IMR-90 (cell line): ENCODE data around the gene MOB1A. TPM values are rescaled to one million over a fixed set of nuclear protein-coding genes. Genes with fewer than 3 reads are reported as not detected.

Source experiments
- ATAC-seq: fragments of 200-7000 bp; cut with Tn5 transposase; 2 replicates; pipeline ENCODE4 v1.9.1; 2020; ENCODE audit warnings: low read depth, mild to moderate bottlenecking, moderate library complexity
- BruUV-seq: library from RNA; stranded (reverse); fragments of 400-500 nt; replicated peaks from 2 replicates; lab custom pipeline; 2021; lab: Mats Ljungman, UMichigan
- CTCF ChIA-PET: fragments of 300-600 bp; formaldehyde crosslinking; extraction: SDS; loops from one replicate; lab custom pipeline; 2021; ENCODE audit warnings: antibody characterized with exemption; lab: Yijun Ruan, JAX
- POLR2A ChIA-PET: fragments of 300-600 bp; sonication (Branson Sonifier 250); formaldehyde crosslinking; loops from one replicate; lab custom pipeline; 2022; ENCODE audit warnings: antibody characterized with exemption; ENCODE audit not compliant: unreplicated experiment; lab: Charles Lee
- DNase-seq: peaks from one replicate; pipeline ENCODE4 v3.0.0; 2013
- H2AFZ ChIP-seq: replicated peaks from 2 replicates; pipeline ENCODE3; 2013; ENCODE audit warnings: low read length, mild to moderate bottlenecking; ENCODE audit not compliant: poor library complexity
- H2AK5ac ChIP-seq: 2 replicates; pipeline ENCODE4 v1.6.1; 2013; ENCODE audit warnings: low read depth, low read length, inconsistent platforms
- H2AK9ac ChIP-seq: replicated peaks from 2 replicates; pipeline ENCODE3; 2013; ENCODE audit warnings: mild to moderate bottlenecking, low read depth, low read length, moderate library complexity; ENCODE audit not compliant: poor library complexity
- H2BK120ac ChIP-seq: 2 replicates; pipeline ENCODE4 v1.6.1; 2013; ENCODE audit warnings: low read depth, low read length, inconsistent platforms
- H2BK15ac ChIP-seq: 3 replicates; pipeline ENCODE4 v1.6.1; 2013; ENCODE audit warnings: low read depth, low read length, inconsistent platforms
- H2BK20ac ChIP-seq: 2 replicates; pipeline ENCODE4 v1.6.1; 2013; ENCODE audit warnings: low read depth, mild to moderate bottlenecking, inconsistent platforms, low read length, moderate library complexity
- H2BK5ac ChIP-seq: 2 replicates; pipeline ENCODE4 v1.6.1; 2013; ENCODE audit warnings: mild to moderate bottlenecking, low read depth, low read length, inconsistent platforms; ENCODE audit not compliant: poor library complexity, severe bottlenecking
- H3K14ac ChIP-seq: replicated peaks from 2 replicates; pipeline ENCODE4 v1.6.1; 2013; ENCODE audit warnings: low read depth, low read length, inconsistent platforms
- H3K18ac ChIP-seq: 2 replicates; pipeline ENCODE4 v1.6.1; 2013; ENCODE audit warnings: low read depth, low read length, control low read depth
- H3K23ac ChIP-seq: 2 replicates; pipeline ENCODE4 v1.6.1; 2013; ENCODE audit warnings: low read depth, low read length, inconsistent platforms
- H3K27ac ChIP-seq: 2 replicates; pipeline ENCODE4 v1.5.1; 2013; ENCODE audit warnings: mild to moderate bottlenecking, control low read depth, low read length; ENCODE audit not compliant: insufficient read depth
- H3K27me3 ChIP-seq: 2 replicates; pipeline ENCODE4 v1.6.1; 2013; ENCODE audit warnings: low read length; ENCODE audit not compliant: control insufficient read depth, insufficient read depth
- H3K36me3 ChIP-seq: 2 replicates; pipeline ENCODE4 v1.6.1; 2013; ENCODE audit warnings: low read length, mixed read lengths; ENCODE audit not compliant: control insufficient read depth, insufficient read depth
- H3K4ac ChIP-seq: 2 replicates; pipeline ENCODE4 v1.6.1; 2013; ENCODE audit warnings: low read depth, low read length, inconsistent platforms
- H3K4me1 ChIP-seq: 2 replicates; pipeline ENCODE4 v1.6.1; 2013; ENCODE audit warnings: low read length, mixed read lengths; ENCODE audit not compliant: control insufficient read depth, insufficient read depth
- H3K4me2 ChIP-seq: 2 replicates; pipeline ENCODE4 v1.6.1; 2013; ENCODE audit warnings: low read depth, mild to moderate bottlenecking, control low read depth, low read length, moderate library complexity
- H3K4me3 ChIP-seq: 2 replicates; pipeline ENCODE4 v1.5.1; 2013; ENCODE audit warnings: low read depth, mild to moderate bottlenecking, control low read depth, low read length, moderate library complexity; ENCODE audit not compliant: insufficient read depth
- H3K56ac ChIP-seq: 2 replicates; pipeline ENCODE4 v1.6.1; 2013; ENCODE audit warnings: low read length, inconsistent platforms; ENCODE audit not compliant: insufficient read depth; ENCODE audit errors: extremely low read depth
- H3K79me1 ChIP-seq, 2 experiments: 2 replicates each; pipeline ENCODE4 v1.6.1; 2013; ENCODE audit warnings: low read length in 2 of 2, inconsistent platforms in 1 of 2, low read depth in 1 of 2
- H3K9ac ChIP-seq: 2 replicates; pipeline ENCODE4 v1.6.1; 2013; ENCODE audit warnings: low read depth, low read length, control low read depth
- H3K9me1 ChIP-seq: 2 replicates; pipeline ENCODE4 v1.6.1; 2013; ENCODE audit warnings: low read length, inconsistent platforms; ENCODE audit not compliant: insufficient read depth
- H3K9me3 ChIP-seq: 2 replicates; pipeline ENCODE4 v1.6.1; 2013; ENCODE audit warnings: low read length; ENCODE audit not compliant: control insufficient read depth, insufficient read depth
- H4K20me1 ChIP-seq: 2 replicates; pipeline ENCODE4 v1.6.1; 2013; ENCODE audit warnings: low read length, inconsistent platforms; ENCODE audit not compliant: insufficient read depth
- H4K5ac ChIP-seq: 2 replicates; pipeline ENCODE4 v1.6.1; 2013; ENCODE audit warnings: mild to moderate bottlenecking, low read depth, low read length, control low read depth
- H4K8ac ChIP-seq, 2 experiments: 2 replicates each; pipeline ENCODE4 v1.6.1; 2013; ENCODE audit warnings: low read depth in 2 of 2, low read length in 2 of 2, control low read depth in 1 of 2, inconsistent platforms in 1 of 2
- H4K91ac ChIP-seq: 2 replicates; pipeline ENCODE4 v1.6.1; 2013; ENCODE audit warnings: low read depth, low read length, inconsistent platforms; ENCODE audit not compliant: insufficient read depth
- BHLHE40 ChIP-seq: fragments of 150-350 bp; IDR thresholded peaks from 2 replicates; pipeline ENCODE4 v1.6.1; 2016; ENCODE audit warnings: mild to moderate bottlenecking, low read depth, low read length
- CTCF ChIP-seq: conservative IDR thresholded peaks from 2 replicates; pipeline ENCODE4 v1.5.1; 2012; ENCODE audit warnings: mild to moderate bottlenecking, low read depth, low read length, improper control_type of control experiment
- ELK1 ChIP-seq: fragments of 150-350 bp; IDR thresholded peaks from 2 replicates; pipeline ENCODE4 v1.6.1; 2016; ENCODE audit warnings: low read depth, mild to moderate bottlenecking, low read length, moderate library complexity, borderline replicate concordance
- MAFK ChIP-seq: IDR thresholded peaks from 2 replicates; pipeline ENCODE4 v1.6.1; 2012; ENCODE audit warnings: low read depth, low read length, improper control_type of control experiment
- MXI1 ChIP-seq: IDR thresholded peaks from 2 replicates; pipeline ENCODE4 v1.6.1; 2012; ENCODE audit warnings: low read depth, mild to moderate bottlenecking, low read length, moderate library complexity, borderline replicate concordance
- RCOR1 ChIP-seq: IDR thresholded peaks from 2 replicates; pipeline ENCODE4 v1.6.1; 2012; ENCODE audit warnings: mild to moderate bottlenecking, low read length, improper control_type of control experiment; ENCODE audit not compliant: insufficient replicate concordance
- RFX5 ChIP-seq: IDR thresholded peaks from 2 replicates; pipeline ENCODE4 v1.8.0; 2012; ENCODE audit warnings: low read depth, mild to moderate bottlenecking, low read length, moderate library complexity
- USF2 ChIP-seq: fragments of 150-350 bp; IDR thresholded peaks from 2 replicates; pipeline ENCODE4 v1.6.1; 2017; ENCODE audit warnings: mild to moderate bottlenecking, antibody characterized with exemption, low read length, low read depth
- WGBS, 2 experiments: methylation state at CpG; one replicate each; pipeline versions ENCODE4 v1.1.5 to v1.1.7; 2013; ENCODE audit warnings: missing lambda C conversion rate in 2 of 2; ENCODE audit not compliant: insufficient read length in 1 of 2; ENCODE audit errors: extremely low coverage in 2 of 2; 5-methylcytosine and 5-hydroxymethylcytosine counted together
- dilution Hi-C: fragments of 300-500 bp; cut with HindIII; formaldehyde crosslinking; loops from one replicate; pipeline ENCODE4 v1.14.3; 2018; ENCODE audit warnings: low sequenced_read_pairs; ENCODE audit not compliant: unreplicated experiment
- in situ Hi-C: fragments of 300-500 bp; cut with MboI; formaldehyde crosslinking; loops from 3 replicates; pipeline ENCODE4 v1.14.3; 2019; ENCODE audit warnings: low sequenced_read_pairs, inconsistent platforms, mixed read lengths
- intact Hi-C: fragments of 100-400 bp; cut with micrococcal nuclease; formaldehyde crosslinking; loops from 2 replicates; pipeline ENCODE4 v1.10.0; 2022
- polyA plus RNA-seq, 3 experiments: library from polyadenylated mRNA; depleted of rRNA; stranded (reverse); fragments of >200 nt; gene quantifications; 2 replicates each; pipeline ENCODE4 v1.2.3, GENCODE V29; 2012; ENCODE audit warnings: low replicate concordance in 1 of 3
- total RNA-seq: library from RNA; depleted of rRNA; stranded (reverse); fragments of >200 nt; gene quantifications from 2 replicates; pipeline ENCODE4 v1.2.3, GENCODE V29; 2012

The MOB1A gene
- total and polyA plus RNA-seq, 2 of the 4 experiments (the other 2 are of a cell fraction): 21.0 to 60.8 TPM

- H3K36me3 ChIP-seq: peaks cover 11% of the 10 kb centered on the region
- ATAC-seq (no peak), DNase-seq (no peak)
- H2BK20ac ChIP-seq: no peak overlapping the region
- dilution Hi-C loops: no loop called here
- H3K18ac ChIP-seq: no peak overlapping the region
- no peak overlapping the region for H3K4me2 ChIP-seq
- WGBS, 2 experiments: 94% methylated on average over 7 of the region's 7 CpGs; no CpG with 5 or more reads in 1 of the 2 experiments
- H3K27ac ChIP-seq: no peak overlapping the region
- no peak overlapping the region for H3K23ac ChIP-seq
- intact Hi-C loops: no loop called here
- H3K4ac ChIP-seq: no peak overlapping the region
- TF ChIP-seq MAFK (no peak), ELK1 (no peak), RCOR1 (no peak), MXI1 (no peak), RFX5 (no peak), USF2 (no peak), BHLHE40 (no peak), CTCF (no peak)
- no peak overlapping the region for H4K5ac ChIP-seq
- no peak overlapping the region for H2AK9ac ChIP-seq
- H3K9ac ChIP-seq: no peak overlapping the region
- no peak overlapping the region for H2AK5ac ChIP-seq
- peaks cover 23 to 37% of the 10 kb centered on the region in 2 experiments for H3K79me1 ChIP-seq
- no peaks in the 10 kb centered on the region for H4K20me1 ChIP-seq
- no peaks in the 10 kb centered on the region for H3K9me3 ChIP-seq
- H3K4me1 ChIP-seq: peaks cover 11% of the 10 kb centered on the region
- H2BK120ac ChIP-seq: no peak overlapping the region
- H3K14ac ChIP-seq: no peak overlapping the region
- no peak overlapping the region for H2BK15ac ChIP-seq
- H4K91ac ChIP-seq: no peak overlapping the region
- H3K27me3 ChIP-seq: no peaks in the 10 kb centered on the region
- H4K8ac ChIP-seq: no peak overlapping the region
- no peak overlapping the region for H3K56ac ChIP-seq
- H3K9me1 ChIP-seq: peaks cover 19% of the 10 kb centered on the region
- POLR2A ChIA-PET: interaction anchor here (0.6 kb wide), 2 partner anchors 112 to 244 kb away, joined by 3 to 4 read pairs; no protein-coding TSS in a partner anchor
- no TSS peak for BruUV-seq
- CTCF ChIA-PET: interaction anchor here (0.6 to 2.5 kb wide), 2 partner anchors 200 to 325 kb away, joined by 4 to 7 read pairs; no protein-coding TSS in a partner anchor
- no peak overlapping the region for H2AFZ ChIP-seq
- in situ Hi-C loops: loop anchor here (10.0 to 25.0 kb wide), 2 partner anchors 225 to 312 kb away; partner anchors contain the start of genes DGUOK and STAMBP
- H2BK5ac ChIP-seq: no peak overlapping the region
- no peak overlapping the region for H3K4me3 ChIP-seq
These were observed 28.9 kb downstream of the MOB1A start for GRCh38 chr2:74149570-74150319.
